GM19468 (cell line): ENCODE data around the gene IQCM.
"Not testable (repeated sequence)": the region's sequence is repeated elsewhere in the genome, so short reads cannot be mapped to it uniquely, and the experiment has no call there.

Experiments
- ATAC-seq: cut with Tn5 transposase; IDR thresholded peaks from one replicate; pipeline ENCODE4 v1.9.1; 2021; ENCODE audit warnings: mild to moderate bottlenecking, moderate library complexity, moderate number of reproducible peaks; ENCODE audit not compliant: unreplicated experiment; ENCODE audit errors: extremely low read depth

The IQCM gene

GRCh38 chr4:149344436-149344835 lies 471.2 kb downstream of the IQCM start:
- ATAC-seq: no peak

GRCh38 chr4:149343614-149344013 lies 472.0 kb downstream of the IQCM start:
- ATAC-seq: no peak

- not testable (repeated sequence) for ATAC-seq
Observed at GRCh38 chr4:149341117-149341516, 474.5 kb downstream of the IQCM start.

GRCh38 chr4:149328161-149328560 lies 487.5 kb downstream of the IQCM start:
- no peak for ATAC-seq

GRCh38 chr4:149322203-149322602 lies 493.4 kb downstream of the IQCM start:
- no peak for ATAC-seq

- ATAC-seq: no peak
Observed at GRCh38 chr4:149321438-149321837, 494.2 kb downstream of the IQCM start.

GRCh38 chr4:149311076-149311475 lies 504.6 kb downstream of the IQCM start:
- no peak for ATAC-seq

GRCh38 chr4:149306537-149306936 lies 509.1 kb downstream of the IQCM start:
- ATAC-seq: no peak
